Astrocyte (in vitro differentiated cells and primary cell): Measurements from ENCODE around the gene FCER2. TPM values are rescaled to one million over a fixed set of nuclear protein-coding genes. Genes with fewer than 3 reads are reported as not detected.

Experiments
- DNase-seq: peaks from one replicate; pipeline ENCODE4 v3.0.0-alpha.2; 2010; ENCODE audit warnings: low read depth
- FAIRE-seq: peaks from 2 replicates; lab custom pipeline; 2011; peaks lifted over from hg19 to GRCh38; lab: Jason Lieb, UNC
- H2AFZ ChIP-seq: 2 replicates; pipeline ENCODE4 v1.6.0; 2012; ENCODE audit warnings: low read depth, low read length, inconsistent platforms
- H3K27ac ChIP-seq: 2 replicates; pipeline ENCODE4 v1.5.1; 2011; ENCODE audit warnings: low read depth, low read length, inconsistent platforms
- H3K27me3 ChIP-seq: 2 replicates; pipeline ENCODE4 v1.6.0; 2011; ENCODE audit warnings: low read length, inconsistent platforms; ENCODE audit not compliant: insufficient read depth
- H3K36me3 ChIP-seq: 2 replicates; pipeline ENCODE4 v1.5.1; 2011; ENCODE audit warnings: low read length, inconsistent platforms; ENCODE audit not compliant: insufficient read depth
- H3K4me1 ChIP-seq: 2 replicates; pipeline ENCODE4 v1.5.1; 2011; ENCODE audit warnings: low read length, inconsistent platforms; ENCODE audit not compliant: insufficient read depth
- H3K4me2 ChIP-seq: 2 replicates; pipeline ENCODE4 v1.6.0; 2012; ENCODE audit warnings: low read length, inconsistent platforms
- H3K4me3 ChIP-seq: 2 replicates; pipeline ENCODE4 v1.5.1; 2011; ENCODE audit warnings: low read depth, mild to moderate bottlenecking, low read length, inconsistent platforms; ENCODE audit not compliant: insufficient read depth
- H3K79me2 ChIP-seq: 2 replicates; pipeline ENCODE4 v1.6.0; 2012; ENCODE audit warnings: mild to moderate bottlenecking, low read length, inconsistent platforms; ENCODE audit not compliant: insufficient read depth
- H3K9ac ChIP-seq: 2 replicates; pipeline ENCODE4 v1.6.0; 2012; ENCODE audit warnings: mild to moderate bottlenecking, low read length, inconsistent platforms
- H3K9me3 ChIP-seq: 2 replicates; pipeline ENCODE4 v1.5.1; 2012; ENCODE audit warnings: low read depth, mild to moderate bottlenecking, low read length, inconsistent platforms; ENCODE audit not compliant: insufficient read depth
- H4K20me1 ChIP-seq: 2 replicates; pipeline ENCODE4 v1.6.0; 2012; ENCODE audit warnings: low read length, inconsistent platforms; ENCODE audit not compliant: insufficient read depth
- H3K27ac Mint-ChIP-seq: one replicate; pipeline ENCODE4 v1.8.0; 2021; ENCODE audit warnings: mild to moderate bottlenecking, mixed read lengths; ENCODE audit not compliant: unreplicated experiment
- H3K27me3 Mint-ChIP-seq: one replicate; pipeline ENCODE4 v1.8.0; 2021; ENCODE audit warnings: low read depth, mixed read lengths; ENCODE audit not compliant: unreplicated experiment
- H3K36me3 Mint-ChIP-seq: one replicate; pipeline ENCODE4 v1.8.0; 2021; ENCODE audit warnings: low read depth, mixed read lengths; ENCODE audit not compliant: unreplicated experiment
- H3K4me1 Mint-ChIP-seq: one replicate; pipeline ENCODE4 v1.8.0; 2021; ENCODE audit warnings: low read depth, mixed read lengths; ENCODE audit not compliant: unreplicated experiment
- H3K4me3 Mint-ChIP-seq: one replicate; pipeline ENCODE4 v1.8.0; 2021; ENCODE audit warnings: mild to moderate bottlenecking, moderate library complexity, mixed read lengths; ENCODE audit not compliant: unreplicated experiment
- H3K9me3 Mint-ChIP-seq: one replicate; pipeline ENCODE4 v1.8.0; 2021; ENCODE audit warnings: mild to moderate bottlenecking, mixed read lengths; ENCODE audit not compliant: unreplicated experiment
- EZH2 ChIP-seq: IDR thresholded peaks from 2 replicates; pipeline ENCODE4 v1.6.1; 2012; ENCODE audit warnings: mild to moderate bottlenecking, low read length, inconsistent platforms; ENCODE audit not compliant: insufficient read depth
- total RNA-seq: library from RNA; stranded (reverse); gene quantifications from 2 replicates; pipeline ENCODE4 v1.2.1, GENCODE V29; 2021
- TF ChIP-seq, protein P1 (sequence below): IDR thresholded peaks from 2 replicates; pipeline ENCODE4 v1.5.1; 2011; ENCODE audit warnings: low read depth, mild to moderate bottlenecking, inconsistent platforms, low read length, moderate library complexity; ENCODE audit not compliant: insufficient read depth

FCER2 gene
- total RNA-seq, 1 donor from 2014 or later, result not detected

DNA sequence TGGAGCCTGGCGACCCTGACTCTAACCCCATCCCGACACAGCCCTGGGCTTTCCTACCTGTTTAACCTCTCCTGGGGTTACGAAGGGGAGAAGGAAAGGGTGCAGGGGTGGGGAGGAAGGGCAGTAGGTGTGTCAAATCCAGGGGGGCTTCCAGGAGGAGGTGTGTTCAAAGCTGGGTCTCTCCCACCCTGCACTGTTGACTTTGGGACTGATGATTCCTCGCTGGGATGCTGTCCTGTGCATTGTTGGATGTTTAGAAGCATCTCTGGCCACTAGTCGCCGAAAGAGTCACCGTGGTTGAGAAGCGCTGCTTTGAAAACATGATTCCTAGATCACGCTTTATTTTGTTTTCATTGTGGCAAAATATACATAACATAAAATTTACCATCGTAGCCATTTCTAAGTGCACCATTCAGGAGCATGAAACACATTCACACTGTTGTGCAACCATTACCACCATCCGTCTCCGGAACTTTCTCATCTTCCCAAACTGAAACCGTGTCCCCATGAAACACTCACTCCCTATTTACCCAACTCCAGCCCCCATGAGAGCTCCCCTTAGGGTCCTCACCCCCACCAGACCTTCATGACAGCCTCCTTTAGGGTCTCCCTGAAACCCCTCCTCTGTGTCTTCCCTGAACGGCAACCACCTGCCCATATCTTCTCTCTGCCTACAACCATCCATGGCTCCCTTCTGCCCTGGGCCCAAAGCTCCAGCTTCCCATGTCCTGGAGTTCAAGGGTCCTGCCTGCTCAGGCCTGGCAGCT is 4.4 kb upstream of the FCER2 start:
- Histone ChIP-seq H3K4me1 (no peaks in the 10 kb centered on the region), H3K9ac (no peak overlapping the region), H3K79me2 (no peaks in the 10 kb centered on the region), H3K4me2 (no peak overlapping the region), H3K36me3 (no peaks in the 10 kb centered on the region), H3K27ac (no peak overlapping the region), H4K20me1 (no peaks in the 10 kb centered on the region), H2AFZ (no peak overlapping the region), H3K9me3 (no peaks in the 10 kb centered on the region), H3K27me3 (no peaks in the 10 kb centered on the region), H3K4me3 (no peak overlapping the region)
- DNase-seq (no peak), FAIRE-seq (no peak)
- H3K9me3 Mint-ChIP-seq, result no peaks in the 10 kb centered on the region
- H3K36me3 Mint-ChIP-seq, result no peaks in the 10 kb centered on the region
- no peak overlapping the region for H3K4me3 Mint-ChIP-seq
- no peak for TF ChIP-seq EZH2
- TF ChIP-seq, protein P1, sequence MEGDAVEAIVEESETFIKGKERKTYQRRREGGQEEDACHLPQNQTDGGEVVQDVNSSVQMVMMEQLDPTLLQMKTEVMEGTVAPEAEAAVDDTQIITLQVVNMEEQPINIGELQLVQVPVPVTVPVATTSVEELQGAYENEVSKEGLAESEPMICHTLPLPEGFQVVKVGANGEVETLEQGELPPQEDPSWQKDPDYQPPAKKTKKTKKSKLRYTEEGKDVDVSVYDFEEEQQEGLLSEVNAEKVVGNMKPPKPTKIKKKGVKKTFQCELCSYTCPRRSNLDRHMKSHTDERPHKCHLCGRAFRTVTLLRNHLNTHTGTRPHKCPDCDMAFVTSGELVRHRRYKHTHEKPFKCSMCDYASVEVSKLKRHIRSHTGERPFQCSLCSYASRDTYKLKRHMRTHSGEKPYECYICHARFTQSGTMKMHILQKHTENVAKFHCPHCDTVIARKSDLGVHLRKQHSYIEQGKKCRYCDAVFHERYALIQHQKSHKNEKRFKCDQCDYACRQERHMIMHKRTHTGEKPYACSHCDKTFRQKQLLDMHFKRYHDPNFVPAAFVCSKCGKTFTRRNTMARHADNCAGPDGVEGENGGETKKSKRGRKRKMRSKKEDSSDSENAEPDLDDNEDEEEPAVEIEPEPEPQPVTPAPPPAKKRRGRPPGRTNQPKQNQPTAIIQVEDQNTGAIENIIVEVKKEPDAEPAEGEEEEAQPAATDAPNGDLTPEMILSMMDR, result no peak
- no peak overlapping the region for H3K27ac Mint-ChIP-seq
- no peaks in the 10 kb centered on the region for H3K4me1 Mint-ChIP-seq
- peaks cover 48% of the 10 kb centered on the region for H3K27me3 Mint-ChIP-seq

- H2AFZ ChIP-seq, result no peak overlapping the region
- H3K4me2 ChIP-seq, result no peak overlapping the region
- H3K27ac ChIP-seq, result no peak overlapping the region
- Mint-ChIP-seq H3K36me3 (no peaks in the 10 kb centered on the region), H3K9me3 (no peaks in the 10 kb centered on the region), H3K4me3 (no peak overlapping the region), H3K4me1 (no peaks in the 10 kb centered on the region), H3K27ac (no peak overlapping the region), H3K27me3 (peaks cover 46% of the 10 kb centered on the region)
- H3K27me3 ChIP-seq, result no peaks in the 10 kb centered on the region
- H3K79me2 ChIP-seq, result no peaks in the 10 kb centered on the region
- H3K9ac ChIP-seq, result no peak overlapping the region
- DNase-seq, result no peak
- H3K4me3 ChIP-seq, result no peak overlapping the region
- H3K36me3 ChIP-seq, result no peaks in the 10 kb centered on the region
- H3K4me1 ChIP-seq, result no peaks in the 10 kb centered on the region
- TF ChIP-seq, protein P1, result no peak
- no peak for TF ChIP-seq EZH2
- H3K9me3 ChIP-seq, result no peaks in the 10 kb centered on the region
- no peak for FAIRE-seq
- no peaks in the 10 kb centered on the region for H4K20me1 ChIP-seq
These were observed 3.7 kb upstream of the FCER2 start for GRCh38 chr19:7705387-7706187.
